GM21526 (cell line): ENCODE data around the gene CCDC85B.
A peak's percentile ranks its signal among the peaks of the same experiment; 100 is the strongest.
"Not testable (repeated sequence)": the region's sequence is repeated elsewhere in the genome, so short reads cannot be mapped to it uniquely, and the experiment has no call there.

Source experiments
- ATAC-seq: cut with Tn5 transposase; IDR thresholded peaks from one replicate; pipeline ENCODE4 v1.9.1; 2021; ENCODE audit warnings: moderate library complexity; ENCODE audit not compliant: unreplicated experiment, low FRiP score

CCDC85B gene

GRCh38 chr11:65890324-65891218, at the start of gene CCDC85B:
Gene CCDC85B (plus strand): TSS chr11:65890673. CDS start chr11:65890784, 111 bp downstream.
- peak; percentile 35 for ATAC-seq

- ATAC-seq, result no peak
These were observed 48.3 kb upstream of the CCDC85B start for GRCh38 chr11:65842144-65842543.

DNA sequence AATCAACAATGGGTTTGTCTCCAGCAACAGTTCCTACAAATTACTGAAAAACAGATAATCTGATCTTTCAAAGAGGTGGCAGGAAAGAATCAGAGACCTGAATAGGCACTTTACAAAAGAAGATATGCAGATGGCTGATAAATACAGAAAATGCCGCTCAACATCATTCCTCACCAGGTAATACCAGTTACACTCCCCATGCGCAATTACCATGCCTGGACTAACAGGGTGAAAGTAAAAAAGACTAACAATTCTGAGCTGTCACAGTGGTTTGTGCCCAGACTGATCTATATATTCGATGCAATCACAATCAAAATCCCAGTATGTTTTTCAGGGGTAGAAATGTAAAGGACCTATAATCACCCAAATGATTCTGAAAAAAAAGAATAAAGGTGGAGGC, 46.7 kb upstream of the CCDC85B start:
- ATAC-seq, result no peak

- no peak for ATAC-seq
These were observed 46.1 kb upstream of the CCDC85B start for GRCh38 chr11:65844231-65844872.

DNA sequence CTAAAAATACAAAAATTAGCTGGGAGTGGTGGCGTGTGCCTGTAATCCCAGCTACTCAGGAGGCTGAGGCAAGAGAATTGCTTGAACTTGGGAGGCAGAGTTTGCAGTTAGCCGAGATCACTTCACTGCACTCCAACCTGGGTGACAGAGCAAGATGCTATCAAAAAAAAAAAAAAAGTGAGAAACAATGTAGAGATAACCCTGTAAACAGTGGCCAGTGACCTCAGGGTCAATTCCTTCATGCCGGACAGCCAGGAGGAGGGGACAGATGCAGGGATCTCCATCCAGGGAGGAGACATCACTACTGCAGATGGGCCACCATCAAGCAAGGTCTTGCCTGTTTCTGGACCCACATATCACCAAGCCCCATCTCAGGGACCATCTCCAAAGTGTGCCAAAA, 42.7 kb upstream of the CCDC85B start:
- no peak for ATAC-seq

DNA sequence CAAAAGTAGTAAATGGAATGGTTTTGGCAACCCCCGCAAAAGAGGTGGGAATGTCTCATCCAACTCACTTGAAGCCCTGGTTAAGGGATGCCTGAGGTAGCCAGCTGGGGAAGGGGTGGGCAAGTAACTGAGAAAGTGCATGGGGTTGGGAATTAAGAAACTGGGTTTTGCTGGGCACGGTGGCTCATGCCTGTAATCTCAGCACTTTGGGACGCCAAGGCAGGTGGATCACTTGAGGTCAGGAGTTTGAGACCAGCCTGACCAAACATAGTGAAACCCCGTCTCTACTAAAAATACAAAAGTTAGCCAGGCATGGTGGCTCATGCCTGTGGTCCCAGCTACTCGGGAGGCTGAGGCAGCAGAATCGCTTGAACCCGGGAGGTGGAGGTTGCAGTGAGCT, 41.8 kb upstream of the CCDC85B start:
- ATAC-seq, result not testable (repeated sequence)

GRCh38 chr11:65849366-65849765, 41.1 kb upstream of the CCDC85B start:
- ATAC-seq, result no peak

DNA sequence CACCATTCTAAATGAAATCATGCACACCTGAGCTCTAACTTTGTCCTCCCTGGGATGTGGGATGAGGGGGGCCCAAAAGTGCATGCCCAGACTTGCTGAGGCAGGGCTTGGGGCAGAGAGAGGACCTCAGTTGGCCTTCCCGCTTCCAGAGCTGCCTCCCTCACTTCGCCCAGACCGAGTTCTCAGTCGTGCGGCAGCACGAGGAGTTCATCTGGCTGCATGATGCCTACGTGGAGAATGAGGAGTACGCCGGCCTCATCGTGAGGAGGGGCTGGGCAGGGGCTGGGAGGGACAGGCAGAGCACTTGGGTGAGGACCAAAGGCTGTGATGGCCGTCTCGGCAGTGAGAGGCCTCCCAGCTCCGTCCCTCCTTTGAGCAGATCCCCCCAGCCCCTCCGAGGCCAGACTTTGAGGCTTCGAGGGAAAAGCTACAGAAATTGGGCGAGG, 40.7 kb upstream of the CCDC85B start:
- ATAC-seq, result no peak

GRCh38 chr11:65850217-65851082, 40.0 kb upstream of the CCDC85B start:
- no peak for ATAC-seq

DNA sequence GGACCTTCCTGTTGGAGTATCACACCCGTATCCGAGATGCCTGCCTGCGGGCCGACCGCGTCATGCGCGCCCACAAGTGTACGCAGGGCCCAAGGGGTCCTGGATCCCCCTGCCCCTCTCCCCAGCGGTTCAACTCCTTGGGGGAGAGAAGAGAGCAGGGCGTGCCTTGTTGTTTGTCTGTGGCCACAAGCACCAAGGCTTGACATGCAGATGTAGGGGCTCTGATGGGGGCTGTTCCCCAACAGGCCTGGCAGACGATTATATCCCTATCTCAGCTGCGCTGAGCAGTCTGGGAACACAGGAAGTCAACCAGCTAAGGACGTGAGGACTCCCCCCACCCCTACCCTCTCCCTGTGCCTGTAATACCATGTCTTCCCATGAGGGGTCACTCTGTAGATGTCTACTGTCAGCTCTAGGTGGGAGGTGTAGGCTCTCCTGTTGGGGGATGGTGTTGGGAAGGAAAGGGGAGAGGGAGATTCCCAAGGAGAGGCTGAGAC, 39.3 kb upstream of the CCDC85B start:
- no peak for ATAC-seq

GRCh38 chr11:65851811-65852507, 38.5 kb upstream of the CCDC85B start:
- no peak for ATAC-seq

DNA sequence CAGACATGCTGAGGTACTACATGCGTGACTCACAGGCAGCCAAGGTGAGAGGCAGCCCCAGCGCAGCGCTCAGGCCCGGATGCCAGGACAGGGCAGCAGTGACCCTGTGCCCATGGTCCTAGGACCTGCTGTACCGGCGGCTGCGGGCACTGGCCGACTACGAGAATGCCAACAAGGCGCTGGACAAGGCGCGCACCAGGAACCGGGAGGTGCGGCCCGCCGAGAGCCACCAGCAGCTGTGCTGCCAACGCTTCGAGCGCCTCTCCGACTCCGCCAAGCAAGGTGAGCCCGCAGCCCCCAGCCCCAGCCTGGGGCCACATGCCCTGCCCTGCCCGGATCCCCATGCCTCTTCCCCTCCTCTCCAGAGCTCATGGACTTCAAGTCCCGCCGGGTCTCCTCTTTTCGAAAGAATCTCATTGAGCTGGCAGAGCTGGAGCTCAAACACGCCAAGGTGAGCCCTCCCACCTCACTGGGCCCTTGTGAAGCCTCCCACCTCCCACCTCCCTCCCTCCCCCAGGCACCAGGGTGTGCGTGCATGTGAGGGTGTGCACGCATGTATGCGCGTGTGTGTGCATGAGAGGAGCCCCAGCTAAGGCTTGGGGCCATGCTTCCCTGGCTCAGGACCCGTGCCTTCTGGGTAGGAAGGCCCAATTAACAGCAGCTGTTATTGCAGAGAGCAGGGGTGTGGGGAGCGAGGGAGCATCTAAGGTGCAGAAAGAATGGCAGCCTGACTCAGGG, 37.8 kb upstream of the CCDC85B start:
- ATAC-seq, result no peak

- no peak for ATAC-seq
These were observed 37.1 kb upstream of the CCDC85B start for GRCh38 chr11:65853246-65853979.

- no peak for ATAC-seq
These were observed 36.3 kb upstream of the CCDC85B start for GRCh38 chr11:65854161-65854592.

GRCh38 chr11:65854852-65855837, 35.3 kb upstream of the CCDC85B start:
- ATAC-seq, result no peak

- no peak for ATAC-seq
These were observed 34.5 kb upstream of the CCDC85B start for GRCh38 chr11:65855927-65856363.

DNA sequence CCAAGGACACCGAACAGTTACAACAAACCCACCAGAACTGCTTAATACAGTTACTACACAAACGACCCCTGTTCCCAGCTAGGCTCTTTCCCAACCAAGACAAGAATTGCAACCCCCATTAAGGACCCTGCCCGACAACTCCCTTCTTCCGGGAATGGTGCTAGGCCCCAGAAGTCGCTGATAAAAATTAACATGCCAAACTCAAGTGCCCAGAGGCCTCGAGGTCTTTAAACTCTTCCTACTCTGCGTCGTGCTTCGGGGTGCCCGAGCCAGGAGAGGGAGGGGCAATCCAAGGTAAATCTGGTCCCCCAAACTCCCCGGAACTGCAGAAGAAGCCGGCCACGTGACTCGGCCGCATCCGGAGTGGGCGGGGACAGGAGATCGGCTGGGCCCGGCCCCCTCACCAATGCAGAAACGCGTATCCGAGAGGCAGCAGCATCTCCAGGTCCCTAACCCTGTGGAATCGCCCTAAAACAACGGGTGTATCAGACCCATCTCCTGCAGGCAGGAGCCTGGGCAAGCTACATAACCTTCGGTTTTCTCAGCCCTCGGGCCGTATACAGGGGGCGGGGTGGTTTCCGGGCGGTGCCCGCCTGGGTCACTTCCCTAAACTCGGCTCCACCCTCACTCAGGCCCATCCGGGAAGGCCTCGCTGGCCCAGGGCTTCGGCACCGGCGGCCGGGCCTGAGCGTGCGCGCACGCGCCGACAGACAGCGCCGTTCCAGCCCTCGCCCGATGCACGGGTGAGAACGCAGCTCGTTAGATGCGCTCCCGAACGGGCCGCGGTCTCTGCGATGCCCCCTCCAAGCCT, 33.6 kb upstream of the CCDC85B start:
- ATAC-seq, result no peak
